ENCODE data around the gene PON1.

DNA sequence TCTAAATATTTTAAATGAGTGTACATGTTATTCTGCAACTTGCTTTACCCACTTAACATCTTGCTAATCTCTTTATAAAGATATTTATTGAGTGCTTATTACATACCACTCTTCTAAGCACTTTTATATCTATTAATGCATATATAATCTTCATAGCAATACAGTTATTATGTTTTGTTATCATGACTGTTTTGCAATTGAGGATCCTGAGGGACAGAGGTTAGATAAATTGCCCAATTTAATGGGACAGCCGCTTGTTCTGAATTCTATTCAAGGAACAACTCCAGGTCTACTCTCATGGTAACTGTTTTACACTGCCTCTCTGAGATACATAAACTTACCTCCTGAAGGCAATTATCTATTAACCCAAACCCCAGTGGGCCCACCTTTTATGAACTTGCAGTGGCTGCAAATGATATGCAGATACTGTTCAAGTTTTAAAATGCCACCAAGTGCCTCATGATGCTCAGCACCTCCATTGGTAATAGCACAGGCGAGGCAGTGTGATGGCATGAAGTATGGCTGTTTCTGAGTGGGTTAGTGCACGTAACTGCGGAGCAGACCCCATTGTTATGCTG is 60.5 kb downstream of the PON1 start:
- TF ChIP-seq, protein P1, sequence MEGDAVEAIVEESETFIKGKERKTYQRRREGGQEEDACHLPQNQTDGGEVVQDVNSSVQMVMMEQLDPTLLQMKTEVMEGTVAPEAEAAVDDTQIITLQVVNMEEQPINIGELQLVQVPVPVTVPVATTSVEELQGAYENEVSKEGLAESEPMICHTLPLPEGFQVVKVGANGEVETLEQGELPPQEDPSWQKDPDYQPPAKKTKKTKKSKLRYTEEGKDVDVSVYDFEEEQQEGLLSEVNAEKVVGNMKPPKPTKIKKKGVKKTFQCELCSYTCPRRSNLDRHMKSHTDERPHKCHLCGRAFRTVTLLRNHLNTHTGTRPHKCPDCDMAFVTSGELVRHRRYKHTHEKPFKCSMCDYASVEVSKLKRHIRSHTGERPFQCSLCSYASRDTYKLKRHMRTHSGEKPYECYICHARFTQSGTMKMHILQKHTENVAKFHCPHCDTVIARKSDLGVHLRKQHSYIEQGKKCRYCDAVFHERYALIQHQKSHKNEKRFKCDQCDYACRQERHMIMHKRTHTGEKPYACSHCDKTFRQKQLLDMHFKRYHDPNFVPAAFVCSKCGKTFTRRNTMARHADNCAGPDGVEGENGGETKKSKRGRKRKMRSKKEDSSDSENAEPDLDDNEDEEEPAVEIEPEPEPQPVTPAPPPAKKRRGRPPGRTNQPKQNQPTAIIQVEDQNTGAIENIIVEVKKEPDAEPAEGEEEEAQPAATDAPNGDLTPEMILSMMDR (IDR thresholded peaks at IDR 0.05; ENCODE audit: borderline replicate concordance, extremely low read depth, low read length, poor library complexity, severe bottlenecking) = no peak
- no peak for TF ChIP-seq EZH2 (IDR thresholded peaks at IDR 0.05; ENCODE audit: borderline replicate concordance, low read depth, low read length, severe bottlenecking)

All from DND-41 (cell line).